T-helper 1 cell (primary cell): ENCODE measurements around the gene TDRD12.
"Not testable (repeated sequence)": the region's sequence is repeated elsewhere in the genome, so short reads cannot be mapped to it uniquely, and the experiment has no call there.

ENCODE experiments used
- DNase-seq, 5 donors: peaks; one replicate each; pipeline ENCODE4 v3.0.0-alpha.2; 2012 to 2020

The TDRD12 gene

GRCh38 chr19:32693151-32694108 lies 26.1 kb upstream of the TDRD12 start:
- DNase-seq, result peak in 1 of 5 donors; percentile 59

- not testable (repeated sequence) for DNase-seq
These were observed 25.3 kb upstream of the TDRD12 start for GRCh38 chr19:32694316-32694715.

GRCh38 chr19:32694851-32695250 lies 24.7 kb upstream of the TDRD12 start:
- not testable (repeated sequence) for DNase-seq

- DNase-seq, result not testable (repeated sequence)
These were observed 24.1 kb upstream of the TDRD12 start for GRCh38 chr19:32695506-32695905.

GRCh38 chr19:32696771-32697170 lies 22.8 kb upstream of the TDRD12 start:
- not testable (repeated sequence) for DNase-seq

GRCh38 chr19:32700129-32700528 lies 19.4 kb upstream of the TDRD12 start:
- not testable (repeated sequence) for DNase-seq

GRCh38 chr19:32702010-32702409 lies 17.6 kb upstream of the TDRD12 start:
- DNase-seq, result no peak

- DNase-seq, result not testable (repeated sequence)
These were observed 15.6 kb upstream of the TDRD12 start for GRCh38 chr19:32704006-32704405.

- peak in 1 of 5 donors; percentile 43 for DNase-seq
These were observed 11.1 kb upstream of the TDRD12 start for GRCh38 chr19:32708457-32708856.

GRCh38 chr19:32709032-32709431 lies 10.5 kb upstream of the TDRD12 start:
- DNase-seq, result no peak

- no peak for DNase-seq
These were observed 7.8 kb upstream of the TDRD12 start for GRCh38 chr19:32711747-32712146.

- DNase-seq, result not testable (repeated sequence)
These were observed 3.4 kb upstream of the TDRD12 start for GRCh38 chr19:32716203-32716602.

GRCh38 chr19:32717496-32717895 lies 2.1 kb upstream of the TDRD12 start:
- DNase-seq, result no peak

GRCh38 chr19:32718286-32718685 lies 1.3 kb upstream of the TDRD12 start:
- DNase-seq, result no peak

GRCh38 chr19:32720216-32720935 lies 809 bp downstream of the TDRD12 start:
- DNase-seq, result no peak

- no peak for DNase-seq
These were observed 1.3 kb downstream of the TDRD12 start for GRCh38 chr19:32720936-32721250.

GRCh38 chr19:32735936-32736335 lies 16.4 kb downstream of the TDRD12 start:
- DNase-seq, result no peak

GRCh38 chr19:32743021-32743420 lies 23.5 kb downstream of the TDRD12 start:
- no peak for DNase-seq

- DNase-seq, result no peak
These were observed 23.9 kb downstream of the TDRD12 start for GRCh38 chr19:32743447-32743846.

- no peak for DNase-seq
These were observed 25.2 kb downstream of the TDRD12 start for GRCh38 chr19:32744555-32745325.

- peak in 4 of 5 donors; percentile 6 to 48 (median 32) for DNase-seq
These were observed 26.2 kb downstream of the TDRD12 start for GRCh38 chr19:32745594-32746251.

GRCh38 chr19:32746631-32747196 lies 27.1 kb downstream of the TDRD12 start:
- DNase-seq, result peak in 4 of 5 donors; percentile 29 to 53 (median 46)
